Left lung (tissue), 14 donors: ENCODE measurements around the gene PXDC1. TPM values are rescaled to one million over a fixed set of nuclear protein-coding genes. Genes with fewer than 3 reads are reported as not detected.

Experiments
- ATAC-seq: fragments of 200-7000 bp; cut with Tn5 transposase; one replicate; pipeline ENCODE4 v1.9.1; 2020; ENCODE audit warnings: moderate library complexity
- DNase-seq, 4 donors: peaks; one replicate each; pipeline ENCODE4 v3.0.0-alpha.2; 2013 to 2020
- H3K27ac ChIP-seq, 2 donors: fragments of 200-600 bp; sonication (generic) in 1 of 2; one replicate each; pipeline versions ENCODE4 v1.5.0 to v1.8.0; 2020 to 2021
- H3K27me3 ChIP-seq, 2 donors: fragments of 200-600 bp; sonication (generic) in 1 of 2; one replicate each; pipeline versions ENCODE4 v1.5.0 to v1.8.0; 2020 to 2021
- H3K36me3 ChIP-seq, 2 donors: fragments of 200-600 bp; sonication (generic) in 1 of 2; one replicate each; pipeline versions ENCODE4 v1.5.0 to v1.8.0; 2020 to 2021
- H3K4me1 ChIP-seq, 2 donors: fragments of 200-600 bp; one replicate each; pipeline ENCODE4 v1.8.0; 2021
- H3K4me3 ChIP-seq, 2 donors: fragments of 200-600 bp; sonication (generic) in 1 of 2; one replicate each; pipeline versions ENCODE4 v1.5.0 to v1.8.0; 2020 to 2021; ENCODE audit warnings: mild to moderate bottlenecking in 1 of 2
- H3K9me3 ChIP-seq, 2 donors: fragments of 200-600 bp; sonication (generic) in 1 of 2; one replicate each; pipeline versions ENCODE4 v1.5.0 to v1.8.0; 2020 to 2021
- CTCF ChIP-seq, 2 donors: fragments of 200-600 bp; sonication (generic) in 1 of 2; IDR thresholded peaks; one replicate each; pipeline versions ENCODE4 v1.5.0 to v1.8.0; 2021; ENCODE audit warnings: antibody characterized with exemption in 2 of 2
- intact Hi-C, 2 donors: fragments of 100-400 bp; cut with DNase I; formaldehyde crosslinking; loops; one replicate each; pipeline versions ENCODE4 v1.11.2 to v1.14.2; 2022
- long read RNA-seq, 12 donors: library from polyadenylated mRNA in 2 of 12; unstranded in 2 of 12; transcript quantifications; one replicate each; pipeline ENCODE4 v2.0.0 and lab custom pipeline, GENCODE V29; 2019 to 2026
- polyA plus RNA-seq, 6 donors: library from polyadenylated mRNA; unstranded; fragments of 120-200 nt; gene quantifications; one replicate each; pipeline ENCODE4 v1.2.1, GENCODE V29; 2013; ENCODE audit not compliant: insufficient read length in 6 of 6
- total RNA-seq, 2 donors: library from RNA; stranded (reverse); fragmentation: NEBNext Ultra II Directional; extraction: Animal tissue kit (Norgen Biotek cat#: 25700); gene quantifications; one replicate each; pipeline ENCODE4 v1.2.1, GENCODE V29; 2021
- donor health status: DM: no; HTN: yes; CAD: no.
- donor health status: DM: no; HTN: no; CAD: no.

PXDC1 gene, protein sequence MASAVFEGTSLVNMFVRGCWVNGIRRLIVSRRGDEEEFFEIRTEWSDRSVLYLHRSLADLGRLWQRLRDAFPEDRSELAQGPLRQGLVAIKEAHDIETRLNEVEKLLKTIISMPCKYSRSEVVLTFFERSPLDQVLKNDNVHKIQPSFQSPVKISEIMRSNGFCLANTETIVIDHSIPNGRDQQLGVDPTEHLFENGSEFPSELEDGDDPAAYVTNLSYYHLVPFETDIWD
- 10 to 100 TPM; 49.9 to 50.8 TPM for total RNA-seq
- 10 to 100 TPM; 11.0 to 17.3 (median 13.9) TPM for polyA plus RNA-seq
- long read RNA-seq, donor 1, transcript PXDC1-202 (5 exons, 2,190 nt): major isoform, 5 of 5 reads
- long read RNA-seq, donor 1, partial matches to known transcripts: 0 of 5 reads
- long read RNA-seq, donor 1, other reads (novel, unspliced or antisense): 0 of 5 reads
- long read RNA-seq, donor 2, partial matches to known transcripts: 0 of 3 reads
- long read RNA-seq, donor 2, other reads (novel, unspliced or antisense): 0 of 3 reads
- long read RNA-seq, donor 3, partial matches to known transcripts: 0 of 4 reads
- long read RNA-seq, donor 3, other reads (novel, unspliced or antisense): 0 of 4 reads
- long read RNA-seq, donor 4, partial matches to known transcripts: 0 of 2 reads
- long read RNA-seq, donor 4, other reads (novel, unspliced or antisense): 2 of 2 reads
- long read RNA-seq, donor 5, transcript PXDC1-202 (5 exons, 2,190 nt): major isoform, 5 of 5 reads
- long read RNA-seq, donor 5, partial matches to known transcripts: 0 of 5 reads
- long read RNA-seq, donor 5, other reads (novel, unspliced or antisense): 0 of 5 reads
- long read RNA-seq, donor 6, transcript PXDC1-202 (5 exons, 2,190 nt): major isoform, 7 of 7 reads
- long read RNA-seq, donor 6, partial matches to known transcripts: 0 of 7 reads
- long read RNA-seq, donor 6, other reads (novel, unspliced or antisense): 0 of 7 reads
- long read RNA-seq, donor 7, partial matches to known transcripts: 0 of 2 reads
- long read RNA-seq, donor 7, other reads (novel, unspliced or antisense): 0 of 2 reads
- long read RNA-seq, donor 8, transcript PXDC1-202 (5 exons, 2,190 nt): major isoform, 6 of 6 reads
- long read RNA-seq, donor 8, partial matches to known transcripts: 0 of 6 reads
- long read RNA-seq, donor 8, other reads (novel, unspliced or antisense): 0 of 6 reads
- long read RNA-seq, donor 9: 0 reads
- long read RNA-seq, donor 10, partial matches to known transcripts: 2 of 5 reads
- long read RNA-seq, donor 10, other reads (novel, unspliced or antisense): 0 of 5 reads
- long read RNA-seq, donor 11, transcript PXDC1-202 (5 exons, 2,190 nt): major isoform, 16 of 16 reads
- long read RNA-seq, donor 11, partial matches to known transcripts: 0 of 16 reads
- long read RNA-seq, donor 11, other reads (novel, unspliced or antisense): 0 of 16 reads
- long read RNA-seq, donor 12, transcript PXDC1-202 (5 exons, 2,190 nt): major isoform, 8 of 8 reads
- long read RNA-seq, donor 12, partial matches to known transcripts: 0 of 8 reads
- long read RNA-seq, donor 12, other reads (novel, unspliced or antisense): 0 of 8 reads

- peaks cover 14 to 50% of the 10 kb centered on the region in 2 donors for H3K4me1 ChIP-seq
- no peak for TF ChIP-seq CTCF (IDR thresholded peaks at IDR 0.05)
- peak within 1 kb of the TSS; percentile 92 to 98 for H3K27ac ChIP-seq
- intact Hi-C loops: no loop called here
- H3K4me3 ChIP-seq: peak within 1 kb of the TSS; percentile 66 to 79
- peak in 1 of 4 donors; percentile 84 for DNase-seq
- no peaks in the 10 kb centered on the region for H3K9me3 ChIP-seq
- no peaks in the 10 kb centered on the region for H3K36me3 ChIP-seq
- peaks cover 0 to 52% of the 10 kb centered on the region in 2 donors for H3K27me3 ChIP-seq
- peak; percentile 4 for ATAC-seq
These were observed at the start of gene PXDC1 for GRCh38 chr6:3751077-3751729. Gene PXDC1, minus strand, starts transcription at chr6:3751713. Its CDS starts 182 bp downstream, at chr6:3751531.

GRCh38 chr6:3800850-3801591, 49.5 kb upstream of the PXDC1 start:
- H3K27me3 ChIP-seq: no peaks in the 10 kb centered on the region
- H3K9me3 ChIP-seq: no peaks in the 10 kb centered on the region
- peaks cover 20 to 30% of the 10 kb centered on the region in 2 donors for H3K4me1 ChIP-seq
- no peak for TF ChIP-seq CTCF (IDR thresholded peaks at IDR 0.05)
- peak overlapping the region in 1 of 2 donors; percentile 30 for H3K27ac ChIP-seq
- H3K4me3 ChIP-seq: no peak overlapping the region
- intact Hi-C loops: no loop called here
- peak in 1 of 4 donors; percentile 53 for DNase-seq
- H3K36me3 ChIP-seq: no peaks in the 10 kb centered on the region
- ATAC-seq: peak; percentile 71

- H3K27ac ChIP-seq: no peak overlapping the region
- H3K9me3 ChIP-seq: no peaks in the 10 kb centered on the region
- TF ChIP-seq CTCF (IDR thresholded peaks at IDR 0.05): no peak
- ATAC-seq (no peak), DNase-seq (no peak)
- H3K27me3 ChIP-seq: no peaks in the 10 kb centered on the region
- no peak overlapping the region for H3K4me3 ChIP-seq
- H3K36me3 ChIP-seq: no peaks in the 10 kb centered on the region
- intact Hi-C loops: no loop called here
- peaks cover 20 to 30% of the 10 kb centered on the region in 2 donors for H3K4me1 ChIP-seq
These were observed 48.2 kb upstream of the PXDC1 start for GRCh38 chr6:3799719-3800118.
